DMS114 treated with DMSO at 0.1 percent for 48 hours (cell line): Measurements from ENCODE around the gene ZCCHC7.

ENCODE experiments used
- DNase-seq: peaks from one replicate; lab custom pipeline; 2025; ENCODE audit not compliant: unreplicated experiment; lab: John Stamatoyannopoulos, UW

Gene ZCCHC7

GRCh38 chr9:37328556-37329227 is 208.3 kb downstream of the ZCCHC7 start:
- DNase-seq: no peak

- peak; percentile 22 for DNase-seq
Observed at GRCh38 chr9:37329576-37329975, 209.2 kb downstream of the ZCCHC7 start.

- DNase-seq: no peak
Observed at GRCh38 chr9:37331871-37332270, 211.5 kb downstream of the ZCCHC7 start.

DNA sequence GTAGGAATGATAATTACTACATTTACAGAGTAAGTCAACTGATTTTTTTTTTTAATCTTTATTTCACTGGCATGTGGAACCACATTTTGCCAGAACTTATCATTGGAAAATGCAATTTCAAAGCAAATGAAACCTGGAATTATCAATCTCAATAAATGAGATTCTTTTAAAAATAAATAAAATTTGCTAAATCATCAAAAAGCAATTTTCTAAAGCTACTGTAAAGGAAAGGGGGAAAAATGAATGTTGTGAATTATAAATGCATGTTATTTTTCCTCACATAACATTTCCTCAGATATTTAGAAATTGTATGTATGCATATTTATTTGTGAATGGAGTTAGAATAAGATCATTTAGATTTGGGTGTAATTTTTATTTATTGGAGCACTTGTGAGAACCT is 212.2 kb downstream of the ZCCHC7 start:
- no peak for DNase-seq

DNA sequence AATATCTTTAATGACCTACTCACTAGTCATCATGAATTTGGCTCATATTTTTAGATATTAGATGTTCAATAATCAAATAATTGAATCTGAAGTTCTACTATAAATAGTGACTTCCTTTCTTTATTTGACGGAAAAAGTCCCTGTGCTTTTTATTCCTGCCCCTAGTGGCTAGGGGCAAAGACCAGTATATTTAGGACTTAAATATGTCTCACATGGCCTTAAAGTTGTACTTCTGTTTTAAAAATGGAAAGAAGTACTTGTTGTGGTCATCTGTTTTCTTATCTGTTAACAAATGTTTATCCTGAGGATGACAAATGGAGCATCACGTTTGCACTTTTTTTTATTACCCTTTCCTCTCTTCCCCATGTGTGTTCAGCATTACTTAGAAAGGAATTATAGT is 212.9 kb downstream of the ZCCHC7 start:
- no peak for DNase-seq

GRCh38 chr9:37335238-37335637 is 214.9 kb downstream of the ZCCHC7 start:
- DNase-seq: no peak

- DNase-seq: no peak
Observed at GRCh38 chr9:37336150-37336549, 215.8 kb downstream of the ZCCHC7 start.

GRCh38 chr9:37337301-37337890 is 217.0 kb downstream of the ZCCHC7 start:
- DNase-seq: no peak

DNA sequence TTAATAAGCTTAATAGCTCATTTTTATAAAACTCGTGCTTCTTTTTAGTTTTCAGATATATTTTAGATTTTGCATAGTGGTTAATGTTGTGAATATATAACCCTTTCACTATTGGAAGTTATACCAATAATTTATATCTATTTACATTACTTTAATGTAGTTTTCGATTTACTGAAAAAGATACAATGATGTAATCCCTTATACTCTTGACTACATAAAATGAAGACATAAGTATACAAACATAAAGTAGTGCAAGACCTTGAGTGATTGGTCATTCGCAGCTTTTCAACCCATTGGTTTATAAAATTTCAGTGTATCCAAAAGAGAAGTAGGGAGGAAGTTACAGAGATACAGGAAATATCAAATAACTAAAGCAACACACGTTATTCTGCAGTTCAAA is 217.8 kb downstream of the ZCCHC7 start:
- DNase-seq: no peak

GRCh38 chr9:37339923-37340322 is 219.5 kb downstream of the ZCCHC7 start:
- DNase-seq: no peak

GRCh38 chr9:37340961-37341360 is 220.6 kb downstream of the ZCCHC7 start:
- no peak for DNase-seq

GRCh38 chr9:37341704-37342103 is 221.3 kb downstream of the ZCCHC7 start:
- DNase-seq: no peak

DNA sequence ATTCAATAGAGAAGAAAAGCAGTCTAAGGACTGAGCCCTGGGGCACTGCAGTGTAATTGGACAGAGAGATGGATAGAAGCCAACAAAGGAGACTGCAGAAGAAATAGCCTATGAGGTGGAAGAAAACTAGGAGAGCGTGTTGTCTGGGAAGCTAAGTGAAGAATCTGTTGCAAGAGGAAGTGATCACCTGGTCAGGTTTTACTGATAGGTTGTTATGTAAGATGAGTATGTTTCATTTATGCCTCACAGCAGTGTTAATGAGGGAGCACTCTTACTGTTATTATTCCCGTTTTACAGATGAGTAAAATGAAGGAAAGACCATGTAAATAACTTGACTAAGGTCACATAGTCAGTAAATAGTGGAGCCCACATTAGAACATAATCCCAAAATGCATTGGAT is 222.1 kb downstream of the ZCCHC7 start:
- DNase-seq: no peak

DNA sequence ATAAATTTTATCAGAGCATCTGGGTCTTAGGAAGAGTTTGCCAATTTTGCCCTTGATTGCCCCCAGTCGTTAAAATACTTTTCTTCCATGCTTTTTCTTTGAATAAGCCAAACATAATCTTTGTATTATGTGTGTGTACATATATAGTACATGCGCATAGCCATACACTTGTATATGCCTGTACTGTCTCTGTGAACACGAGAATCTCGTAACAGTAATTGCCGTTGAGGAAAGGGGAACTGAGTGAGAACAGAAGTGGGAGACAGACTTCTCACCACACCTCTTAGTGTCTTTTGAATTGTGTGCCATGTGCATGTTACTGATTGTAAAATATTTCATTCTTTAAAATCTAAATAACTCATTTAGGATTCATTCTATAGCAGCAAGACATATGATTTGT is 222.5 kb downstream of the ZCCHC7 start:
- no peak for DNase-seq

GRCh38 chr9:37343724-37344123 is 223.3 kb downstream of the ZCCHC7 start:
- no peak for DNase-seq

GRCh38 chr9:37345038-37345437 is 224.7 kb downstream of the ZCCHC7 start:
- DNase-seq: no peak

DNA sequence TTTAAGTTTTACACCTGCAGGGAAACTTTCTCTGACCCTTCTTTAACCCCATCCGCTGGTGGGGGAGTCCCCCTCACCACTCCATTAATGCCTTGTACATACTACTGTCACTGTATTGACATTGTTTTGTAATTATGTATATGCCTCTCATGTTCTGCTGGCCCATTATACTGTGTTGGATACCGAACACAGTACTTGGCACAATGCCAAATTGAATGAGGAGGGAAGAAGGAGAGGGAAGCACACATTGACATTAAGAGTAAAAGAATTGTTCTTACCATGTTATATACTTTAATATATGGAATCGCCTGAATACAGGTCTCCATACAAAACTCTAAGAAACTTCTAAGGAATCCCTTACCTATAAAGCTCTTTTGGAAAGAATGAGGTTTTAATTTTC is 228.5 kb downstream of the ZCCHC7 start:
- DNase-seq: no peak

DNA sequence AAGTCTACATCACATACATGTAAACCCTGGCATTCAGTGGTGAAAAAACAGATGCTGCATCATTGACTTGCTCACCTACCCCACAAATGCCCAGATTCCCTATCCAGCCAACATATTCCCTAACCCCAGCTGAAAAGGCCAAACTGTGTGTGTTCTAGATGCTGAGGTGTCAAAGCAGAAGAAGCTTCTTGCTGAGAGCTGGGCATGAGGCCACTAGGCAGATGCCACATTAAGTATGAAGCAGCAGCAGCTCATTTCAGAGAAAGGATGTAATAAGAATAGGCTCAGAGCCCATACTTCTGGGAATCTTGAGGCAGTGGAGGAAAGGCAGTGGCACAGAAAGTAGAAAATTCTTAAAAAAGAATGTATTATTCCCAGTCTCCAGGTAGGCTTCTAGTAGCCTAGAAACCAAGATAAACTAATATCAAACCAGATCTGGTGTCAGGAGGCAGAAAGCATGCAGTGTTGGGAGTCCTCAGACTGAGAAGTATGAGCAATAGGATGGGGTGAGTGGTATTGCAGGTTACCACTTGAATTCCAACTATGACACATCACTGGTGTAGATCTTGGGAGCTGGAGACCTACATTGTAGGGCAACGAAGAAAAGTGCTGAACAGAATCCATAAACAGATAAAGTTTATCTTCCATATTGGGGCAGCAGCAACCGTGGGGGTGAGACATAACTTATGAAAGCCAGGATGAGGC is 230.3 kb downstream of the ZCCHC7 start:
- DNase-seq: no peak

DNA sequence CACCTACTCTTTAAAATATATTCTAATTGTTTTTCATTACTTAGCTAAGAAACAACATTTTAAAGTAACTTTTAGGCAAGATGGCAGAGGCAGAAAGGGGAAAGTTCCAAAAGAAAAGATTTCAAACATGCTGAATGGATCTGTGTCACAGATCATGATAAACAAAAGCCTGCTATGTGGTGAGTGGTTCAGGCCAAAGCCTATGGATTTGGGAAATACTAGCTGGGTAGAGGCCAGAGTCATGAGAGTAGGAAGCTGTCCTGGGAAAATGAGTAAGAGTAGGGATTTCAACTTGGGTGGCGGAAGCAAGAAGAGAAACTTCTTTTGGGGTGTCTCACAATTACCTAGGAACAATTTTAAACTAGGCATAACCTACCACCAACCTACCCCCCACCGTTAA is 233.4 kb downstream of the ZCCHC7 start:
- DNase-seq: no peak

- DNase-seq: no peak
Observed at GRCh38 chr9:37362430-37362829, 242.1 kb downstream of the ZCCHC7 start.

GRCh38 chr9:37363124-37363523 is 242.8 kb downstream of the ZCCHC7 start:
- no peak for DNase-seq

DNA sequence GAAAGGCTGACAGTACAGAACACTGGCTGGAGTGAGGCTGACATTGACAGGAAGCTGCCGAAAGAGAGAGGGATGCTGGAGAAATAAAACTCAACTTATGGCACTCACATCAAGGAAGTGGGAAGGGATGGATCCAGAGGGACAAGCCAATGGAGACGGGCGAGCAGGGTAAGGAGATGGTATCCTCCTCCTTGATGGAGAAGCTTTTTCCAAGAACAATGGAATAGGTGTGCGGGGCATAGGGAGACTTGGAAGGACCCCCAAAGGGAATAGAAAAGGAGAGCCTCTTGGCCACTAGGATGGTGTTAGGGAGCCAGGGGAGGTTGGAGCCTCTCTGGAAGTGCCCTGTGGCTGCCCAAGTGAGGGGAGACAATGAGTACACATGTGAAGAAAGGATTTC is 243.8 kb downstream of the ZCCHC7 start:
- DNase-seq: no peak
